Spleen (tissue), 7 donors: Measurements from ENCODE around the gene BCAT1.

Experiments
- CTCF ChIP-seq, 11 experiments: fragments of 200-600 bp in 7 of 11; fragments of 450-650 bp in 4 of 11; sonication (generic) in 4 of 11; IDR thresholded peaks in 8 of 11; conservative IDR thresholded peaks in 3 of 11; 1 replicate in 7 of 11; 2 replicates in 4 of 11; pipeline versions ENCODE4 v1.4.0 to v1.8.0; 2016 to 2021; ENCODE audit warnings: antibody characterized with exemption in 11 of 11, inconsistent platforms in 4 of 11, mild to moderate bottlenecking in 1 of 11
- POLR2AphosphoS5 ChIP-seq, 3 donors: sonication (generic); formaldehyde crosslinking; IDR thresholded peaks; one replicate each; pipeline ENCODE4 v1.5.1; 2017; ENCODE audit warnings: antibody characterized with exemption in 3 of 3
- donor health status: DM: no; HTN: no; CAD: no; lungs with moderate emphysema.
- donor health status: DM: no; HTN: no; CAD: no.
- donor health status: DM: no; HTN: no; CAD: no.

- TF ChIP-seq CTCF (IDR thresholded peaks at IDR 0.05 in 8 of 11, conservative IDR thresholded peaks at IDR 0.05 in 3 of 11) = no peak
- no peak for TF ChIP-seq POLR2AphosphoS5 (IDR thresholded peaks at IDR 0.05)
Observed at GRCh38 chr12:24796876-24797275, 152.0 kb downstream of the BCAT1 start.
